NCI-H2029 treated with DMSO at 0.1 percent for 48 hours (cell line): ENCODE measurements around the gene ATP1A3.
"Not testable (repeated sequence)": the region's sequence is repeated elsewhere in the genome, so short reads cannot be mapped to it uniquely, and the experiment has no call there.

Source experiments
- DNase-seq: peaks from one replicate; lab custom pipeline; 2025; lab: John Stamatoyannopoulos, UW

ATP1A3 gene

DNA sequence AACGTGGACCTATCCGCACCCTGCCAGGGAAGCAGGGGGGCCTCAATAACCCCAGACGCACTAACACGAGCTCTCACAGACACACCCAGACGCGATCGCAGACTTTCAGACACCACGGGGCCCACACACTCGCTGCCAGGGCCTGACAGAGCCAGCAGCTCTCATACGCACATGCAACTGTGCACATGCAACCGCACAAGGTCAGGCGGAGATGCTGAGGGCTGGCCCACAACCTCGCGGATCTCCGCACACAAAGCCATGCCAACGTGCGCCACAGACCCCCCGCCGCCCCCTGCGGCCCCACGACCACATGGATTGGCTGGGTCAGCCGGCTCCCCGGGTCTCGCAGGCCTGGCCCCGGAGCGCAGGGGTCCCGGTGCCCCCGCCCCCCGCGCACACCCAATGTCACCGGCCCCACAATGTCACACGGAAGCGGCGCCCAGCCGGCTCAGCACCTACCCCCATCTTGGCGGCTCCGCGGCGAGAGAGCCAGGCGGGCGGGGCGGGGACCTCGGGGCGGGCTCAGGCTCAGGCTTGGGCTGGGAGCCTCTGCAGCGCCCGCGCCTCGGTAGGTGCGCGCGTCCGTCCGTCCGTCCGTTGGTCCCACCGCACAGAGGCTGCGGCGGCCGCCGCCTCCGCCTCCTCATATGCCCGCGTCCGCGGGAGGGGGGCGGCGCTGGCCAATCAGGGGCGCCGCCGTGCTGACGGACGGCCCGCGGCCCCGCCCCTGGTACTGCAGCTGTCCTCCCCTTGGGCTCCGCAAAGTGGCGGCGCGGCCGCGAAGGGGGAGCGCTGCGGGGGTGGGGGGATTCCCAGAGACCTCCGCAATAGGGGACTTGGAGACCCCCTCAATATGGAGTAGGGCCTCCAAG is at the start of gene ATP1A3:
ATP1A3 (minus strand) TSS at position 619 of the 872 bp plus-strand sequence; CDS start at position 465, 154 bp downstream.
- no peak for DNase-seq

DNA sequence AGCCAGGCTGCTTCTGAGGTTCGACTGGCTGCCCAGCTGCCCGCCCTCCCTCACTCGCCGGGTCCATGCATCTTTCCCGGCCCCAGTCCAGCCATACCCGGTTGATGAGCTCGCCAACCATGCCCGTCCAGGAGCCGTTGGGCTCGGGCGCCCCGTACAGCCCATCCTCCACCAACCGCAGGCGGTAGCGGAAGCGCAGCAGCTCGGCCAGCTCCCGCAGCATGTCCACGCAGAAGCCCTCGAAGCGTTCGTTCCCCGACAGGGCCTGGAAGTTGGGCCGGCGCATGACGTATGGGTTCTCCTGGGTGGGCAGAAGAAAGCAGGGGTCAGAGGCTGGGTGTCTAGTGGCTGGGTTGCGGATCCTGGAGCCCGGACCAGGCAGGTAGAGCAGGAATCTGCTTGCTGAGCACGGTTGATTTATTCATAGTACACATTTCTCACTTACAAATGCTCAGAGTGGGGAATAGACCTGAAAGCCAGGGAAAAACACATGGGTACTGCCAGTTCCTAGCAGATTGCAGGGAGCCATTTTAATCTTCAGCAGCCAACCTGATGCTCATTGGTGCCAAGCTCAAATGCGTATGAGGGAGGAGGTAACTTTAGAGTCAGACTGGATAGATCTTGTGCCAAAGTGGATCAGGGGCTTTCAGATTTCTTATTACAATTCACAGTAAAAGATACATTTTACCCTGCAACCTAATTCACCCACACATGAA is 48.6 kb upstream of the ATP1A3 start:
- no peak for DNase-seq

DNA sequence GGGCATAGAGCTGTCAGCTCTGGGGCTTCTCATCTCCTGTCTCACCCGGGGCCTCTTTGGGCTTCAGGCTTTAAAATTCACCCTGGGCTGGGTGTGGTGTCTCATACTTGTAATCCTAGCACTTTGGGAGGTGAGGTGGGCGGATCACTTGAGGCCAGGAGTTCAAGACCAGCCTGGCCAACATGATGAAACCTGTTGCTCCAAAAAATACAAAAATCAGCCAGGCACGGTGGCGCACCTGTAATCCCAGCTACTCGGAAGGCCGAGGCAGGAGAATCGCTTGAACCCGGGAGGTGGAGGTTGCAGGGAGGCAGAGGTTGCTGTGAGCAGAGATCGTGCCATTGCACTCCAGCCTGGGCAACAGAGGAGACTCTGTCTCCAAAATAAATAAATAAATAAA is 46.5 kb upstream of the ATP1A3 start:
- DNase-seq: not testable (repeated sequence)

DNA sequence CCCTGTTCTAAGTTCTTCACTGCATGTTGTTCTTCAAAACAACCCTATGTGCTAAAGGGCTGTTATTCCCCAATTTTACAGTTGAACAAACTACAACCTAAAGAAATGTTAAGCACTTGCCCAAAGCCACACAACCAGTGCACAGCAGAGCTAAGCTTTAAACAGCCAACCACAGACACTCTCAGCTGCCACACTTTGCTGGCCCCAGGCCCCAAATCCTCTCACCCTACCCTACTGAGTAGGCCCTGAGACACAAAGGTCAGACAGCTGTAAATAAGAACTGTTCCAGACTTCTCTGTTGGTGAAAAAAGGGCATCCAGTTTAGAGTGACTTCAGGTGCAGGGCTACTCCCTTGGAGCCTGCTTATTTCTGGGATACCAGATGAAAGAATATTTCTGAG is 46.0 kb upstream of the ATP1A3 start:
- DNase-seq: no peak

DNA sequence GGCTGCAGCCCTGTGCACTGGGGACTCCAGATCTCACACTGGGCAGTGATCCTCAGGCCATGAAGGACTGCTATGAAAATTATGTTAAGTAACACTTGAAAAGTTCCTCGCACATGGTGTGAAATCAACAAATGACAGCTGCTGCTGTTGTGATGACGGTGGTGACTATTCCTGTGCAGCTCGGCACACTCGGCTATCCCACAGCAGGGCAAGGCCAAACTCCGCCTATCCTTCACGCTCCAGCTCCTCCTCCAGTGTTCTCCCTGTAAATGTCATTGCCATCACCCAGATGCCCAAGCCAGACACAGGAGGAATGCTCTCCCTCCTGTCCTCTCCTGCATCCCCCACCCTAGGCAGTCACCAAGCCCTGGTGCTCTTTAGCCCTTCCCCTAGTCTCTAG is 44.6 kb upstream of the ATP1A3 start:
- peak; percentile 49 for DNase-seq

DNA sequence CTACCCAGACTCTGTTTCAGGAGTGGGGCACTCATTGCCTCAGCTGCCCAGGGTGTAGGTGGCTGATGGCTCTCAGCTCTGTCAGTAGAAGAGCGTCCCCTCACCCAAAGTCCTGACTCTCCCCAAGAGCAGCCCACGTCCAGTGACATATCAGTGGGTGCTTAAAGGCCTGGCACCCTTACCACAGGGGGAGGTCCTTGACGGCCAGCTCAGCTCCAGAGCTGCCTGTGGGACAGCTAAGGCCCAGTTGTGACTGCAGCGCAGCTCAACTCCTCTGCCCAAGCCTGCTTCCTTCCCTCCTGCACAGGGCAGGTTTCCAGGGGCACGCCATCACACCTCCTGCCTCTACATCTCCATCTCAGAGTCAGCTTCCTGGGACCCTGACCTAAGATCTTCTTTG is 43.6 kb upstream of the ATP1A3 start:
- no peak for DNase-seq

DNA sequence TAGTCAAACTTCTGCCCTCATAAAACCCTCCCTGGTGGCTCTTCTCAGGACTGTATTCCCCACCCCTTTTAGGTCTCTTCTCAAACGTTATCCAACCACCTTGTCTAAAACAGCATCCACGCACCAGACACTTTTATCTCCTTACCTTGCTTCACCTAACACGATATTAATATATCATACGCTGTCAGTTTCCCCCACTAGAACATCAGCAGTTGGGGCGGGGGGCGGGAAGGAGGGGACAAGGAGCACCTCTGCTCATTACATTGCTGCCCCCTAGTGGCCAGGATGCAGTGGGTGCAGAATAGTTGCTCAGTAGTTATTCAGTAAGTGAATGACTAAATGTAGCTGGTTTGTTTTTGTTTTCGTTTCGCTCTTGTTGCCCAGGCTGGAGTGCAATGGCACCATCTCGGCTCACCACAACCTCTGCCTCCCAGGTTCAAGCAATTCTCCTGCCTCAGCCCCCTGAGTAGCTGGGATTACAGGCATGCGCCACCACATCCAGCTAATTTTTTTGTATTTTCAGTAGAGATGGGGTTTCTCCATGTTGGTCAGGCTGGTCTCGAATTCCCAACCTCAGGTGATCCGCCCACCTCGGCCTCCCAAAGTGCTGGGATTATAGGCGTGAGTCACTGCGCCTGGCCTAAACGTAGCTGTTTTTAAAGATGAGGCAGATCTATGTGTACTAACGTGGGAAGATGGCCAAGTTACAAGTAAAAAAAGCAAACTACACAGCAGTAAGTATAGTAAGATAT is 40.8 kb upstream of the ATP1A3 start:
- peak; percentile 55 for DNase-seq

DNA sequence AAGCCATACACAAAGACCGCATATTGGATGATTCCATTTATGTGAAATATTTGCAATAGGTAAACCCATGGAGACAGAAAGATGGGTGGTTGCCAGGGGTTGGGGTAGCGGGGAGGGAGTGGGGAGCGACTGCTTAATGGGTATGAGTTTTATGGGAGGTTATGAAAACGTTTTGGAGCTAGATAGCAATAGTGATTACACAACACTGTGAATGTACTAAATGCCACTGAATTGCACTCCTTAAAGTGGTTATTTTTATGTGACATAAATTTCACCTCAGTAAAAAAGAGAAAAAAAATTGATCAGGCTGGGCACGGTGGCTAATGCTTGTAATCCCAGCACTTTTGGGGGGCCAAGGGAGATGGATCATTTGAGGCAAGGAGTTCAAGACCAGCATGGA is 39.4 kb upstream of the ATP1A3 start:
- no peak for DNase-seq

DNA sequence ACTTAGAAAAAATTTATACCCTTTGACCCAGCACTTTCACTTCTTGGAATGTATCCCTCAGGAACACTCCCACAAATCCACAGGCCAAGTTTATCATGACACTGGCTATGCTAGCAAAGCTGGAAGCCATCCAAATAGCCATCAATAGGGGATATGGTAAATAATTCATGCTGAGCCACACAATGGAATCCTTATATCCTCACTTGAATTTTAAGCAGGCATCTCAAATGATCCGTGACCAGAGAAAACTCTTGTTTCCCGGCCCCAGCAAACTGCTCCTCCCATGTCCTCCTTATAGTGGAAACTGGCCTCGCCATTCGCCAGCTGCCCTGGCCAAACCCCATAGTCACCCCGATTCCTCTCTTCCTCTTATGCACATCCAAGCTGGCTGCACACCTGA is 38.4 kb upstream of the ATP1A3 start:
- peak; percentile 77 for DNase-seq

DNA sequence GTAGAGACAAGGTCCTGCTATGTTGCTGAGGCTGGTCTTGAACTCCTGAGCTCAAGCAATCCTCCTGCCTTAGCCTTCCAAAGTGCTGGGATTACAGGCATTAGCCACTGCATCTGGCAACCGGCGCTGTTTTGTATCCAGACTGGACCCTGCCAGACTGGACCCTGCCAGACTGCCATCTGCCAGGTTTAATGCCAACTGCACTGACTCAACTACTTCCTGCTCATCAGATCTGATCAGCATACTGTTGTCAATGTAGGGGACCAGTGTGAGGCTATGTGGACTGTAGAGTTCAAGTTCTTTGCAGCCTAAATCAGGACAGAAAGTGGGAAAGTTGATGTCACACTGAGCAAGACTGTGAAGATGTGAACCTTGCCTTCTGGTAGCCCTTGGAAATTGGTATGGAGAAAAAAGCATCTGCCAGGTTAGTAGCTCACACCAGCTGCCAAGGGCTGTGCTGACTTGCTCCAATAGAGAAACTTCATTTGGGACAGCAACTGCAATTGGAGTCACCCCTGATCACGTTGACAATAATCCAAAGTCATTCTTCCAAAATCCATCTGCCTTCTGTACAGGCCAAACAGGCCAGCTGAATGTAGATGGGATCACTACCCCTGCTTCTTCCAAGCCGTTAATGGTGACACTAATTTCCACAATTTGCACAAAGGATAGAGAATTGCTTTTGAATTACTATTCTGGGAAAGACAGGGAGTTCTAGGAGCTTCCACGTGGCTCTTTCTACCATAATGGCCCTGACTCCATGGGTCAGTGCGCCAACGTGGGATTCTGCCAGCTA is 36.8 kb upstream of the ATP1A3 start:
- DNase-seq: no peak

DNA sequence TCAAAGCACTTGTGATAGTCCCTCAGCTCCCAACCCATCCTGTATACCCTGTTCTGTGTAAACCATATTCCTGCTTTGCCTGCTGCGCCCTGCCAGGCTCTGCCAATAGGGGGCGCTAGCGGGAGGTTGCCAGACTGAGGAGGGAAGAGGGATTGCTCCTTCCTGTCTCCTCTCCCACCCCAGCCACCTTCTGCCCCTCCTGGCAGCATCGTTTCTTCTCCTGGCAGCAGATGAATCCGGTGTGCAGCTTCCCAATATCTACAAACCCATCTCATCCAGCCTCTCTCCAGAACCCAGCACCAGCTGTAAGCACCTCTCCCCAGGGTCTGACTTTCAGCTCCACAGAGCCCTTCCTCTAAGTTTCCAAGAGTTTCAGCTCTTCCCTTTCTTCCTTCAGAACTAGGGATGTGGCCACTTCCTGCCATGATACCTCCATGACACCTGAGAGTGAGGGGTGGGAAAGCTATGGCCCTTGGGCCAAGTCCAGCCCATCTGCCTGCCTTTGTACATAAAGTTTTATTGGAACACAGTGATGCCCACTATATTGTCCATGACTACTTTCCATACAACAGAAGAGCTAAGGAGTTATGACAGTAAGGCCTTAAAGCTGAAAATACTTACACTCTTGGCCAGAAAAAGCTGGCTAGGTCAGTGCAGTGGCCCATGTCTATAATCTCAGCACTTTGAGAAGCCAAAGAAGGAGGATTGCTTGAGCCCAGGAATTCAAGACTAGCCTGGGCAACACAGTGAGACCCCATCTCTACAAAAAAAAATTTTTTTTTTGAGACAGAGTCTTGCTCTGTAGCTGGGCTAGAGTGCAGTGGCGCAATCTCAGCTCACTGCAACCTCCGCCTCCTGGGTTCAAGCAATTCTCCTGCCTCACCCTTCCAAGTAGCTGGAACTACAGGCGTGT is 34.5 kb upstream of the ATP1A3 start:
- no peak for DNase-seq

DNA sequence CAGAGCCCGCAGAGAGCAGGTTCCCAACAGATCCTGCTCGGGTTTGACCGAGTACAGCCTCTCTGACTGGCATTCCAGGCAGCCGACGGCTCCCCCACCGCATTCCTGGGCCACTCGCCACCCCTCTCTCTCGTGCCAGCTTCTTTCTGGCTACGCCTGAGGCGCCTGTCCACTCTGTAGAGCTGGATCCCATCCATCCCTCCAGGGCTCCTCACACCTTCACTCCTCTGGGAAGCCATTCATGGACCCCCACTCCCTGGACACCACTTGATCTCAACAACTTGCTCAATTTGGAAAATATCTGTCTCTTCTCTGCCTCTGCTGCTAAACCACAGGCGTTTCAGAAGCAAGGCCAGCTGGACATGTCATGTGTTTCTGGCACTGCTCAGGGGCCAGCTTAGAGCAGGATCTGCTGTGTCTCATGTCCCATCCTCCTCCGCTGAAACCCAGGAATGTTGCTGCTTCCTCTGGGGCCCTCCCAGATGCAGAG is 30.6 kb upstream of the ATP1A3 start:
- no peak for DNase-seq

DNA sequence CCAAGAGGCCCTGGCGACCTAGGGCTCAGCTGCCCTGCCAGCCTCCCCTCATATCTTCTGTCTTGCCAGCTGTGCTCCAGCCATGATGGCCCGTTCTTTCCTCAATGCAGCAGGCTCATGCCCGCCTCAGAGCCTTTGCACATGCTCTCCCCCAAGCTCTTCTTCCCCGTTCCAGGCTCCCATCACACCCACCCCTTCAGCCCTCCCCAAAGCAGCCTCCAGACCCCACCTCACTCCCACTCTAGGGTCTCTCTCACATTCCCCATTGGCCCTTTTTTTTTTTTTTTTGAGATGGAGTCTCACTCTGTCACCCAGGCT is 29.9 kb upstream of the ATP1A3 start:
- no peak for DNase-seq

DNA sequence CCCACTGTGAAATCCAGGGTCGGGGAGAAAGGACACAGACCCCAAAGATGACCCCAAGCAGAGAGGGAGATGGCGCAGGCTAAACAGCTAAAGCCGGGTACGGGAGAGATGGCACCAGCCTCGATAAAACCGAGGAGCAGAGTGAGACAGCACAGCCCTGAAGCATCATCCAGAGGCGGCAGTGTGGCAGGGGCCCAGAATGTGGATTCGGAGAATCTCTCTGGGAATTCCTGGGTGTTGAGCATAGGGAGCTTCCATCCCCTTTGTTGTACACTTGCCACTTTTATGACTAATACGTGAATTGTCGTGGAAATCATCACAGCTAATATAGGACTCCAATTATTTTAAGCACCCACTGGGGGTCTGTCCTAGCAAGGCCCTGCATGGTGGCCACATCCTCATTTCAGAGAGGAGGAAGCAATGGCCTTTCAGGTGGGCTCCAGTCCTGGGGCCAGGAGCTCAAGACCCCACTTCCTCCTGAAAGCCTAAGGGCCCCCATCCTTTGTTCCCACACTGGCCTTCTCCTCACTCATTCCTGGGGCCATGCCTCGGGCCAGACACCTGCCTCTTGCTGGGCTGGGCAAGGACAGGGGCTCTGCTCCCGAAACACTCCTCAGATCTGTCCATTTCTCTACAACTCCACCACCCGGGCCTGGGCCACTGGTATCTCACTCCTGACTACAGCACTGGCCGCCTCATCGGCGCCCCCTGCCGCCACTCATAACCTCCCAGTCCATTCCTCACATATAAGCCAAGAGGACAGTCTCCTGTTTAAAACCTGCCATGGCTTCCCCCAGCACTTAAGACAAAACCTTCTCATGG is 29.3 kb upstream of the ATP1A3 start:
- no peak for DNase-seq

DNA sequence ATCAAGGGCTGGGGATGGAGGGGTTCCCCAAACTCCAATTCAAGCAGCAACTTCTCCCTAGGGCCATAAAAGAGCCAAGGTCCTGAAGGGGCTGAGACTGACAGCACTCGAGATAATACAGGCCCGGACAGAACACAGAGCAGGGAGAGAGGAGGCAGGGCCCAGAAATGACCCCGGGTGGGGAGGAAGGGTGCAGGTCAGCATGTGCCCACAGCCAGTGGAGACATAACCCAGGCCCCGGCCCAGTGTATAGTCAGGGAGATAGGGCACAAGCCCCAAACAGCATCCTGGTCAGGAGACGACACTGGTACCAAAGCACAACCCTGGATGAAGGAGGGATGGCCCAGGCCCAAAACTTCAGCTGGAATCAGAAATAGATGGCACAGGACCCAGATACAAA is 28.6 kb upstream of the ATP1A3 start:
- DNase-seq: no peak

DNA sequence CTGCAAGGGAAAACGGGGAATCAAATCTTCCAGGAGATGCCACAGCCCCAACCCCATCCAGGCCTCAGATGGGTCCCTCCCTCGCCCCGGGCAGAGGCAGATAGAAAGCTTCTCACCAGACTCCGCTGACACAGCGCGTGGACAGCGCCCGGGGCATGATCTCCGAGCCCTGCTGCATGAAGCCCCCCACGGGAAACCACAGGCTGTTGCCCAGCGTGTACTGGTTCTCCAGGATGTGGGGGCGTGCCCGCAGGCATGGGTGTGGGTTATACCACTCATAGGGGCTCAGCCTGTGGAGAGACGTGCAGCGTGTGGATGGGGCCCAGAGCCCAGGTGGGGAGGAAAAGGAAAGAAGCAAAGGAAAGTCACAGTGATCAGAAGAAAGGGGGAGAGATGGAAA is 27.2 kb upstream of the ATP1A3 start:
- DNase-seq: no peak

DNA sequence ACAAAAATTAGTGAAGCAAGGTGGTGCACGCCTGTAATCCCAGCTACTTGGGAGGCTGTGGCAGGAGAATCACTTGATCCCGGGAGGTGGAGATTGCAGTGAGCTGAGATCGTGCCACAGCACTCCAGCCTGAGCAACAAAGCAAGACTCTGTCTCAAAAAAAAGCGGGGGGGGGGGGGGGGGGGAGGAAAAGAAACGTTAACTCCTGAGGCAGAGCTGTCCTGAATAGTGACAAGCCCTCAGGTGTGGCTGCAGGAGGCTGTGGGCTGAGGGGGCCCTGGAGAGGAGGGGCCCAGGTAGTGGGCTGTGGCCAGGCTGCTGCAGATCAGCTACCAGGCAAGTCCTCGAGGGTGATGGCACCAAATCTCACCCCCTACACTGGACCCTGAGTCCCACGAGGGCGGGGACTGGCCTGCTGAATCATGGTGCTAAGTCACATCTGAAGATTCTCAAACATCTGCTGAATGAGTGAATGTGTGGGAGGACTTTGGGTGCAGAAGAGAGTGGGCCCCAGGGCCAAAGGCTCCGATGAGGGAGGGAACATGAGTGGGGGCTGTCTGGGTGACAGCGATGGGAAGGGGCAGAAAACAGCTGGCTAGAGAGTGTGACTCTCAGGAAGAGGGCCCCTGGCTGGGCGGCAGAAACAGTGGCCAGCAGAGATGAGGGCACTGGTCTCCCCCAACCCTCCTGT is 24.6 kb upstream of the ATP1A3 start:
- no peak for DNase-seq

DNA sequence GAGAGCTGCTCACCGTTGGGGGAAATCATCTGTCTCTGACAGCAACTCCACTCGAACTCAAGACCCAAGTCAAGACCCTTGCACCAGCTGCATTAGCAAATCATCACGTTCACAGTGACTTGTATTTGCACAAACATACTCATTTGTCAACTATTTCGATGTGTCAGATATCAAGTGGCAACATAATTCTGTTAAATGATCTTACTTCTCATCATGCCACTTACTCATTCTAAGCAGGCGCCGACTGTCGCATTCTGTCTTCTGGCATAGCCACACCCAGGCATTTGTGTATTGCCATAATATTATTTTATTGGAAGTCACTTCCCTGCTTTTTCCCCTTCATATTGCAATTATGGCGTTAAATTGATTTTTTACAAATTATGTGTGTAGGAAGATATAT is 23.0 kb upstream of the ATP1A3 start:
- no peak for DNase-seq

DNA sequence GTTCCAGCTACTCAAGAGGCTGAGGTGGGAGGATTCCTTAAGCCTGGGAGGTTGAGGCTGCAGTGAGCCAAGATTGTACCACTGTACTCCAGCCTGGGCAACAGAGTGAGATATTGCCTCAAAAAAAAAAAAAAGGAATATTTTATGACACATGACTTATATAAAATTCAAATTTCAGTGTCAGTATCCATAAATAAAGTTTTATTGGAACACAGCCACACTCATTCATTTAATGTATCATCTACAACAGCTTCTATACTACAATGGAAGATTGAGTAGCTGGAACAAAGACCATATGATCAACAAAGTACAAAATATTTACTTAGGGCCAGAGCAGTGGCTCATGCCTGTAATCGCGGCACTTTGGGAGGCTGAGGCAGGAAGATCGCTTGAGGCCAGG is 18.7 kb upstream of the ATP1A3 start:
- DNase-seq: not testable (repeated sequence)
